HUES64 (cell line): ENCODE measurements around the gene OARD1.

Experiments used
- H3K27ac ChIP-seq: 2 replicates; pipeline ENCODE4 v1.7.0; 2013; ENCODE audit warnings: low read depth, low read length, inconsistent platforms
- H3K27me3 ChIP-seq: 2 replicates; pipeline ENCODE4 v1.6.1; 2013; ENCODE audit warnings: mild to moderate bottlenecking, low read length; ENCODE audit not compliant: insufficient read depth
- H3K36me3 ChIP-seq: 2 replicates; pipeline ENCODE4 v1.6.1; 2013; ENCODE audit warnings: mild to moderate bottlenecking, low read length; ENCODE audit not compliant: insufficient read depth
- H3K4me1 ChIP-seq: 2 replicates; pipeline ENCODE4 v1.6.1; 2013; ENCODE audit warnings: mild to moderate bottlenecking, low read length, moderate library complexity; ENCODE audit not compliant: insufficient read depth
- H3K4me3 ChIP-seq: 2 replicates; pipeline ENCODE4 v1.5.1; 2013; ENCODE audit warnings: mild to moderate bottlenecking, low read length, moderate library complexity
- H3K9ac ChIP-seq: 2 replicates; pipeline ENCODE4 v1.6.1; 2013; ENCODE audit warnings: mild to moderate bottlenecking, low read depth, low read length
- H3K9me3 ChIP-seq: 2 replicates; pipeline ENCODE4 v1.6.1; 2013; ENCODE audit warnings: low read depth, low read length; ENCODE audit not compliant: insufficient read depth
- WGBS: fragments of 150-250, 120-280 bp; methylation state at CpG from one replicate; pipeline ENCODE4 v1.1.7; 2013; ENCODE audit warnings: missing lambda C conversion rate; 5-methylcytosine and 5-hydroxymethylcytosine counted together

Gene OARD1

DNA sequence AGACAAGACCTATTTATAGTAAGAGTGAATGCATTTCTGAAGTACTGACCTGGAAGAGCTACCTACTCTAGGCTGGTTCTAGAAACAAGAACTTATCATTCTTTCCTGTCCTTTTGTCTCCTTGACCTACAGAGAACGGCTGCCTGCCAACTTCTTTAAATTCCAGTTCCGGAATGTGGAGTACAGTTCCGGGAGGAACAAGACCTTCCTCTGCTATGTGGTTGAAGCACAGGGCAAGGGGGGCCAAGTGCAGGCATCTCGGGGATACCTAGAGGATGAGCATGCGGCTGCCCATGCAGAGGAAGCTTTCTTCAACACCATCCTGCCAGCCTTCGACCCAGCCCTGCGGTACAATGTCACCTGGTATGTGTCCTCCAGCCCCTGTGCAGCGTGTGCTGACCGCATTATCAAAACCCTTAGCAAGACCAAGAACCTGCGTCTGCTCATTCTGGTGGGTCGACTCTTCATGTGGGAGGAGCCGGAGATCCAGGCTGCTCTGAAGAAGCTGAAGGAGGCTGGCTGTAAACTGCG is 10.9 kb downstream of the OARD1 start:
- H3K4me1 ChIP-seq, result peaks cover 7% of the 10 kb centered on the region; the same call in 1 of the 2 replicates
- H3K9ac ChIP-seq, result no peak overlapping the region
- H3K4me3 ChIP-seq, result no peak overlapping the region
- H3K36me3 ChIP-seq, result peaks cover 44% of the 10 kb centered on the region
- H3K9me3 ChIP-seq, result no peaks in the 10 kb centered on the region
- no peak overlapping the region for H3K27ac ChIP-seq
- no peaks in the 10 kb centered on the region for H3K27me3 ChIP-seq
- 95% methylated on average over 13 of the region's 13 CpGs for WGBS

DNA sequence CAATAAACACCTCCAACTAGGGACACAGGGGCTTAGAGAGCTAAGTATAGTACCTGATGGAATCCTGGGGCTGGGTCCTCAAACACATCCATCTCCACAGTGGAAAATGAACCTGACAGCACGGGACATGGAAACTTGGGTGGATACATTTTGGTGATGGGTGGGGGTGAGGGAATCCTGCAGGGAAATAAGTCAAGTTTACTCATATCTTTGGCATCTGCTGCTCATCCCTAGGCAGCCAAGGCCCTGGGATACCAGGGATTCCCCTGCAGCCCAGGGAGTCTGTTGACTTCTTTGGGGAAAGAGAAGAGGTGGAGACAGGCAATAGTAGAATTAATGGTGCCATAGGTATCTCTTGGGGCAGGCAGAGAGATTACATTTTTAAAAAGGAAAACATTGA is 12.6 kb downstream of the OARD1 start:
- Histone ChIP-seq H3K9me3 (no peaks in the 10 kb centered on the region), H3K9ac (no peak overlapping the region), H3K4me1 (peaks cover 7% of the 10 kb centered on the region; the same call in 1 of the 2 replicates), H3K36me3 (peaks cover 27% of the 10 kb centered on the region), H3K27ac (no peak overlapping the region), H3K4me3 (no peak overlapping the region), H3K27me3 (no peaks in the 10 kb centered on the region)
- WGBS, result 100% methylated on average over 1 of the region's 1 CpG

DNA sequence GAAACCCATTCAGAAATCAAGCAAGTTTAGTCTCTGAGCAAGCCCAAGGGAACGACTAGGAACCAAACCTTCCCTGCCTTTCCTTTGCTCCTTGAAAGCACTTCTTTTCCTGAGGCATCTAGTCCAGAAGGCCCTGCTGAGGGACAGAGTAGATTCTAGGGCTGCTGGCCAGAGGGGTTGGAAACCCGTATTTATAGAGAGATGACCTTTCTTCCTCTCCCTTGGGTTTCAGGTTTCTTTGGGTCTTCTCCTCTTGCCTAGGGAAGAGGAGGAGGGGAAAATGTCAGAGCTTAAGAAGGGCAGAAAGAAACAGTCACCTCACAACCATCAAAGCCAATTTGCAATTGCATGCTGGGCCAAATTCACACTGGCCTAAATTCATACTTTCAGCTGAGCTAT is 13.4 kb downstream of the OARD1 start:
- no peaks in the 10 kb centered on the region for H3K27me3 ChIP-seq
- peaks cover 7% of the 10 kb centered on the region; the same call in 1 of the 2 replicates for H3K4me1 ChIP-seq
- H3K4me3 ChIP-seq, result no peak overlapping the region
- no peak overlapping the region for H3K9ac ChIP-seq
- no peaks in the 10 kb centered on the region for H3K9me3 ChIP-seq
- H3K27ac ChIP-seq, result no peak overlapping the region
- peaks cover 21% of the 10 kb centered on the region for H3K36me3 ChIP-seq
- 77% methylated on average over 2 of the region's 2 CpGs for WGBS

DNA sequence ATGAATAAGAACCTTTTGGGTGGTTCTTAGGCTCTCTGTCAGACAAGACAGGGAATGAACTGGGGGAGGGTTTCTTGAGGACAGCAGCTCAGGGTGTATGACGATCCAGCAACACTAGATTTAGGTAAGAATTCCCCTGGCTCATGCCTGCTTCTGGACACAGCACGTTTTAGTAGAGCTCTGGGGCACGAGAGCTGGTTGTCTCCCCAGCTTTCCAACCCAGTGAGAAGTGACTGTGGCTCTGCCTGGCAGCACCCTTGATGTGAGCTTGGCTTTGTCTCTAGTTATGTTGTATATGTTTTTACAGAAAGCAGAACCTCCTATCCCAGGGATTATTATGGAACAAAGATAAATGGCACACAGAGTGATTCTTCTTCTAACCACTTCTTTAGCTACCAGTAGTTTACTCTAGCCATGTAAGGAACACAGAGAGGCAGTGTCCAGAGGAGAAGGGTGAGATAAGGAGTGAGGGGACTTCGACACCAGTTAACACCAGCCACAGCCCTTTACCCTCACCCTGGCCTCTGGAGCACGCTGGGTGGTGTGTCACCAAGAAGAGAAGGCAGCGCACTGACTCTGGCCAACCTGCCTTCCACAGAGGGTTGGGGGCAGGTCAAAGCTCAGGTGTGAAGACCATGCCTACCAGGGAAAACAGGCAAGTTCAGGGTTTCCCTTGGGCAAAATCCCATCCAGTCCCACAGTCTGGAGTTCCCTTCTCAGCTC is 15.2 kb downstream of the OARD1 start:
- Histone ChIP-seq H3K27ac (no peak overlapping the region), H3K27me3 (no peaks in the 10 kb centered on the region), H3K4me1 (peaks cover 10% of the 10 kb centered on the region; the same call in 1 of the 2 replicates), H3K36me3 (peaks cover 12% of the 10 kb centered on the region), H3K4me3 (no peak overlapping the region), H3K9me3 (no peaks in the 10 kb centered on the region), H3K9ac (no peak overlapping the region)
- 86% methylated on average over 6 of the region's 6 CpGs for WGBS

DNA sequence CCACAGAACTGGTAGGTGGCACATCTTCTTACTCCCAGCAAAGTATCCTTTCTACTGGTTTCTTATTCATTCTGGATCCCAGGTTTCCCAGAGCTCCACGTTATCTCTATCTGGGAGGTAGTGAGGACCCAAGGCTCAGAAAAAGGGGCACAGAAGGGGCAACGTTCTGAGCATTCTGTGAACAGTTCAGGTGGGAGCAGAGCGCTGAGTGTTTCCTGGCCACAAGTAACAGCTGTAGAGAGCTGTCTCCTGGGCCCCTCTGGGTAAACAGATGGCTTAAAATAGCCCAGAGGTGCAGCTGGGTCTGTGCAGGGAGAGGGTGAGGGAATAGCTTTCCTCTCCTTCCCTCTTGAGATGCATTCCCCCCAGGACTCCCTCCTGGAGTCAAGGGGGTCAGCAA is 17.0 kb downstream of the OARD1 start:
- Histone ChIP-seq H3K36me3 (no peaks in the 10 kb centered on the region), H3K27ac (no peak overlapping the region), H3K27me3 (no peaks in the 10 kb centered on the region), H3K4me3 (no peak overlapping the region), H3K9ac (no peak overlapping the region), H3K9me3 (no peaks in the 10 kb centered on the region), H3K4me1 (peaks cover 10% of the 10 kb centered on the region; the same call in 1 of the 2 replicates)
- WGBS, result 85% methylated on average over 3 of the region's 3 CpGs

DNA sequence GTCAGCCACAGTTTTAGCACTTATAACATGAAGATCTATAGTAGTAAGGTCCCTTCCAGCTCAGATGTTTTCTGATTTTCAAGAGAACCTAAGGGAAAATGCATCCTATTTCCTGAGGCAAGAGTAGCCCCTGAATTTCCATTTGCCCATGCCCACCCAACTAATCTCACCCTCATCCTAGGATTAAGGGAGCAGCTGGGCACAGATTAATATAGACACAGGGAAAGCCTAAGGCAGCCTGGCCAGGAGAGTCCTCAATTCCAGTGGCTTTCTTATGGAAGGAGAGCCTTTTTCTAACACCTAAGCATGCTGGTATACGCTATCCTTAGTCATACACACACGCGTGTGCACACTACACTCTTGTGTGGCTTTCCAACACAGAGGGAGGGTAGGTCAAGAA is 17.6 kb downstream of the OARD1 start:
- WGBS, result 95% methylated on average over 3 of the region's 3 CpGs
- no peak overlapping the region for H3K27ac ChIP-seq
- H3K9me3 ChIP-seq, result no peaks in the 10 kb centered on the region
- H3K4me1 ChIP-seq, result peaks cover 10% of the 10 kb centered on the region; the same call in 1 of the 2 replicates
- no peaks in the 10 kb centered on the region for H3K27me3 ChIP-seq
- H3K36me3 ChIP-seq, result no peaks in the 10 kb centered on the region
- H3K9ac ChIP-seq, result no peak overlapping the region
- no peak overlapping the region for H3K4me3 ChIP-seq

DNA sequence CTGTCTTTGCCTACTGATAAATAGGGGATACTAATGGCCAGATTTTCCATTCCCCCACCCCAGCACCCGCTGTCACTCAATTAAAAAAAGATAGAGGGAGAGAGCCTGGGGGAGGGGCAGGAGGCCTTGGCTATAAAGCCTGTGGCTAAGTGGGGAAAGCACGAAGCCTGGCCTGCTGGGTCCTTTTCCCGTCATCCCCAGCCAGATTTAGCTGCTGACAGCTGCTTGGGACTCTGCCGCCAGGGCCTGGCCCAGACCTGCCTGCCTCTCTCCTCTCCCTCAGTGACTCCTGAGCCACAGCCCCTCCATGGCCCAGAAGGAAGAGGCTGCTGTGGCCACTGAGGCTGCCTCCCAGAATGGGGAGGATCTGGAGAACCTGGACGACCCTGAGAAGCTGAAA is 19.1 kb downstream of the OARD1 start, which contains the start of gene APOBEC2:
Gene APOBEC2 (plus strand): TSS at position 162 of the 400 bp plus-strand sequence. CDS start 146 bp downstream, at position 308.
- Histone ChIP-seq H3K27me3 (no peaks in the 10 kb centered on the region), H3K9me3 (no peaks in the 10 kb centered on the region), H3K4me1 (0 out of 2 replicates have a peak, but pooled peaks cover 3% of the 10 kb centered on the region), H3K9ac (no peak within 1 kb of the TSS), H3K27ac (no peak within 1 kb of the TSS), H3K36me3 (no peaks in the 10 kb centered on the region), H3K4me3 (no peak within 1 kb of the TSS)
- WGBS, result 78% methylated on average over 4 of the region's 5 CpGs

DNA sequence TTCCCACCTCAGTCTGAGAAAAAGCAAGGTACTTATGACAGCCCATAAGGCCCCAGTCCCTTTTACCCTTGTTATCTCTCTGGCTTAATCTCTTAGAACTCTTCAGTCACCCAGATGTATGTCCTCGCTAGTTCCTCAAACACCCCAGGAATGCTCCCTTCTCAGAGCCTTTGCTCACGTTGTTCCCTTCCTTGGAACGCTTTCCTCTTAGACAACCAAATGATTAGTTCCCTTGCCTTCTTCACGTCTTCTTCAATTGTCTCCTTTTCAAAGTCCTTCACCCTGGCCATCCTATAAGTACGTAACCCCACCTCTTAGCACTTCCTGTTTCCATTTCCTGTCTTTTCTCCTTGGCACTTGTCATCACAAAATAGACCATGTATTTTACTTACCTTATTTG is 20.3 kb downstream of the OARD1 start:
- H3K27me3 ChIP-seq, result no peaks in the 10 kb centered on the region
- H3K4me1 ChIP-seq, result 0 out of 2 replicates have a peak, but pooled peaks cover 3% of the 10 kb centered on the region
- 82% methylated on average over 5 of the region's 5 CpGs for WGBS
- no peak overlapping the region for H3K9ac ChIP-seq
- no peaks in the 10 kb centered on the region for H3K36me3 ChIP-seq
- H3K4me3 ChIP-seq, result no peak overlapping the region
- H3K27ac ChIP-seq, result no peak overlapping the region
- no peaks in the 10 kb centered on the region for H3K9me3 ChIP-seq

DNA sequence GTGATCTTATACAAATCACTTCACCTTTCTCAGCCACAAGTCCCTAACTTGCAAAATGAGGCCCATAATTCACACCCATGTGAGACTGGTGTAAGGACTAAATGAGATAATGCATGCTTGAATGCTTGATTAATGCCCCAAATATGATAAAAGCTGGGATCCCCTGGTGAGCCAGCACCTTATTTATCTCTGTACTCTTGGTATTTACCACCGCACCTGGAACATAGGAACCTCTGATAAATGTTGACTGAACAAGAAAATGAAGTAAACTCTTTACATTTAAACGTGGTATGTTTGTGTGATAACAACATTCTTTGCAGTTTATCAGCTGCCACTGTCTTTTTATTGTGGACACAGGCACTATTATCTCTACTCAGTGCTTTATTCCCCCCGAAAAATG is 21.6 kb downstream of the OARD1 start:
- H3K4me1 ChIP-seq, result 0 out of 2 replicates have a peak, but pooled peaks cover 3% of the 10 kb centered on the region
- no peaks in the 10 kb centered on the region for H3K9me3 ChIP-seq

DNA sequence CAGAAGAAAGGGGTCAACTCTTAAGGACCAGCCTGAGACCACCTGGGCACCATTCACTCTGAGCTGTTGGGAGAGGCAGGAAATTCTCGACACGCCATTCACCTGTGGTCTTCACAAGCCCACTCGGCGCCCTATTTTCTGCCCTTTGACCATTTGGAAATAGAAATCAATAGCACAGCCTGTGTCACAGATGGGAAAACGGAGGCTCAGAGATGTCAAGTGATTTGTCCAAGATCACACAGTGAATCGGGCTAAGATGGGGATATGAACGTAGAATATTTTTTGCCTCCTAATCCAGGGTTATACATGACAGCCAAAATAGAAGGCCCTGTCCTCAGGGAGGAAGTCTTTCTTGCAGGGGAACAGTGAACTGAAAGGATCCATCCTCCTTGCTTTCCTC is 22.2 kb downstream of the OARD1 start:
- Histone ChIP-seq H3K9me3 (no peaks in the 10 kb centered on the region), H3K27me3 (no peaks in the 10 kb centered on the region), H3K4me3 (no peak overlapping the region), H3K27ac (no peak overlapping the region), H3K9ac (no peak overlapping the region), H3K36me3 (no peaks in the 10 kb centered on the region), H3K4me1 (0 out of 2 replicates have a peak, but pooled peaks cover 3% of the 10 kb centered on the region)
- 88% methylated on average over 7 of the region's 7 CpGs for WGBS

More for the DNA sequence above, 21.6 kb downstream of the OARD1 start:
- H3K27me3 ChIP-seq, result no peaks in the 10 kb centered on the region
- H3K4me3 ChIP-seq, result no peak overlapping the region
- H3K27ac ChIP-seq, result no peak overlapping the region
- no peaks in the 10 kb centered on the region for H3K36me3 ChIP-seq
- no peak overlapping the region for H3K9ac ChIP-seq
- 94% methylated on average over 3 of the region's 3 CpGs for WGBS

DNA sequence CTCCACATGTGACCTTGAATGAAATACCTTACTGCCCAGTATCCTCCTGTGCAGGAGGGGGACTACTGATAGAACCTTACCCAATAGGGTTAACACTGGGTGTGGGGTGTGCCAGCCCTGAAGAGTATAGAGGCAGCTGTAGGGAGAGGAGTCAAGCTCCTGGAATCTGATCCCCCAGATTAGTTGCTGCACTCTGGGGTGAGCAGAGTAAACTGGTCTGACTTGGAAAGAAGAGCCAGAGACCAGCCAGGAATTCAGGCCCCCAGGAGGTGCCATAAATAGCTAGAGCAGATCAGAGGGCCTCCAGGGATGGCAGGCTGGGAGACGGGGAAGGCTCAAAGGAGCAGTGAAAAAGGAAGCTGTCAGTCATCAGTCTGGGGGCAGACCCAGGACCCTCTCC is 22.6 kb downstream of the OARD1 start:
- Histone ChIP-seq H3K4me3 (no peak overlapping the region), H3K27ac (no peak overlapping the region), H3K4me1 (0 out of 2 replicates have a peak, but pooled peaks cover 3% of the 10 kb centered on the region), H3K27me3 (no peaks in the 10 kb centered on the region), H3K9me3 (no peaks in the 10 kb centered on the region), H3K9ac (no peak overlapping the region), H3K36me3 (no peaks in the 10 kb centered on the region)
- 58% methylated on average over 1 of the region's 1 CpG for WGBS
